NCI-H226 (cell line): ENCODE measurements around the gene RBBP5.

Source experiments
- DNase-seq: peaks from one replicate; pipeline ENCODE4 v3.0.0-alpha.2; 2015

RBBP5 gene

DNA sequence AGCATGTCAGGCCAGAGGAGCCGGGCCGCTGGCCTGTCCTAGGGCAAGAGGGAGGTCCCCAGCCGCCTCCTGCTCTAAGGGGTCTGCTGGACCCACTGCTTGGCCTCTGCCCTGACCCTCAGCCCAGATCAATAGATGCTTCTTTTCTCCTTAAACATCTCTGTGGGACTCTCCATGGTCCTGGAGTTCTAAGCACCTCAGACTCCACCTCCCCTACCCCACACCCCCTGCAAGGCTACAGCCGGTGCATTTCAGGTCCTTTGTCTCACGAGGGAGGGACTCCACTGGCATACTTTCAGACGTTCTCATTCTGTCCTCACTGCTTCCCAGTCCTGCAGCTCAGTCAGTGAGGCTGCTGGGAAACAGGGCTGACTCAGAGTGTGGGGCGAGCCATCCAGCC lies 67.8 kb downstream of the RBBP5 start:
- DNase-seq, result no peak

GRCh38 chr1:205053296-205053695 lies 68.5 kb downstream of the RBBP5 start:
- DNase-seq, result no peak

GRCh38 chr1:205052690-205053089 lies 69.1 kb downstream of the RBBP5 start:
- no peak for DNase-seq

DNA sequence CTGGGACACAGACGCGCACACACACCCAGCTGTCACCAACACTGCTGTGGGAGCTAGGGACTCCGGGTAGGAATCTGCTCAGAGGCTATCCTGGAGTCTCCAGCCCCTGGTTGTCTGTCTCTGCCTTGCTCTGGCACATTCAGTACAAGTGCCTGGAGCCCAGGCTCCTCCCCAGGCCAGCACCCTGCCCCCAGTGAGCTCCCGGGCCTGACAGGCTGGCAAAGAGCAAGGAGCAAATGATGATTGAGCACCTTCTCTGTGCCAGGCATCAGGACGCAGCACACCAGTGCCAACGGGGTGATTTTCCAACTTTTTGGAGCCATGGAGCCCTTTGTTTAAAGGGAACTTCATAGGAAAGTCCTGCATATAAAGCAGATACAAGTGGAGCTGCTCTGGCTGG lies 72.3 kb downstream of the RBBP5 start:
- DNase-seq, result no peak

DNA sequence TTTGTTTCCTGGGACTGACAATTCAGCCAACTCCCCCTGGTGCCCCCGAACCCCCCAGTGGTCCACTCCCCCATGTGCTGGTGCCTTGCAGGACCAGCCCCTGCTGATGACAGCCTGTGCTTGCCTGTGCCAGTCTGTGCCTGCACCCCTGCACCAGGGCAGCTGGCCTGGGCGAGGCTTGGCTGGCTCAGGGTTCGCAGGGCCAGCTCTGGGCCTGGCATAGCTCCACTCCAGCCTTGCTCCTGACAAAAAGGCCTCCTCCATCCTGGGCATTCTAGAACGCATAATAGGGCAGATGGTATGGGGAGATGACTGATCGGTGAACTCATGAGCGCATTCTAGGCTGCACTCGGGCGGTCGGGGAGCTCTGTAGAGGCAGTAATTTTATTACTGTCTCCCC lies 73.4 kb downstream of the RBBP5 start:
- no peak for DNase-seq

GRCh38 chr1:205047764-205048231 lies 74.0 kb downstream of the RBBP5 start:
- DNase-seq, result no peak

- no peak for DNase-seq
Measured at GRCh38 chr1:205046870-205047269, 74.9 kb downstream of the RBBP5 start.

DNA sequence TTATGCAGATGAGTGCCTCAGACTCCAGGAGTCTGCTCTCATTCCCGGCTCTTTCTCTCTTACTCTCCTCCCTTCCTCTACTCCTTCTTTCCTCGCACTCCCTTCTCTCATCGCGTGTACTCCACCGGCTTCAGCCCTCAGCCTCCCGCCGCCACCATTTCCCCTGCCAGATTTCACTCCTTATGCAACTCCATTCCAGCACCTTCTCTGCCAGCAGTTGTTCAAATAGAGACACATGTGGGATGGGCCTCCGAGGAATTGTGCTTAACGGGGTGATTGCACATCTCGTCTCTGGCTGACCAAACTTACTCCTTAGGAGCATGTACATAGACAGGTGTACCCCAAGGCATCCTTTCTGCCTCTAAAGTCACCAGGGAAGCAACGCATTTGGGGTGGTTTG lies 76.6 kb downstream of the RBBP5 start:
- DNase-seq, result no peak

GRCh38 chr1:205044741-205045140 lies 77.0 kb downstream of the RBBP5 start:
- DNase-seq, result no peak

DNA sequence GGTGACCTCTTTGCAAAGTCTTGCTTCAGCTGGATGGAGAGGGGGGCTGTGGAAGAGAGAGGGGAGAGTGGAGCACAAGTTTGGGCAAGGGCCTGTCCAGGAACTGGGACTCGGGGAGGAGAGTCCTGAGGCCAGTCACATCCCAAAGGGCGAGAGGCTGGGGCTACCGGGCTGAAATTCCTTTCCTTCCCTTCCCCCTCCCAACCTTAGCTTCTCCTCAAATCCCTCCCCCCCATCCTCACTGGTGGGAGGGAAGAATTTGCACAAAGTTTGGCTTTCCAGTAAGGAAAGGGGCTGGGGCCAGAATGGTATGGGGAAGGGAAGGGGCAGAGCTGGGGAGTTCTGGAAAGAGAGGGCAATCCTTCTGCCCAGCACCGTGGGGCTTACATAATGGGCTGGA lies 77.9 kb downstream of the RBBP5 start:
- no peak for DNase-seq

GRCh38 chr1:205042911-205043806 lies 78.6 kb downstream of the RBBP5 start, which contains the start of gene CNTN2:
CNTN2 (plus strand) TSS chr1:205043212; CDS start chr1:205053186, 9,974 bp downstream.
- DNase-seq, result no peak

- DNase-seq, result no peak
Measured at GRCh38 chr1:205041998-205042910, 79.5 kb downstream of the RBBP5 start.

- DNase-seq, result no peak
Measured at GRCh38 chr1:205041001-205041715, 80.6 kb downstream of the RBBP5 start.

- no peak for DNase-seq
Measured at GRCh38 chr1:205038132-205038786, 83.5 kb downstream of the RBBP5 start.

DNA sequence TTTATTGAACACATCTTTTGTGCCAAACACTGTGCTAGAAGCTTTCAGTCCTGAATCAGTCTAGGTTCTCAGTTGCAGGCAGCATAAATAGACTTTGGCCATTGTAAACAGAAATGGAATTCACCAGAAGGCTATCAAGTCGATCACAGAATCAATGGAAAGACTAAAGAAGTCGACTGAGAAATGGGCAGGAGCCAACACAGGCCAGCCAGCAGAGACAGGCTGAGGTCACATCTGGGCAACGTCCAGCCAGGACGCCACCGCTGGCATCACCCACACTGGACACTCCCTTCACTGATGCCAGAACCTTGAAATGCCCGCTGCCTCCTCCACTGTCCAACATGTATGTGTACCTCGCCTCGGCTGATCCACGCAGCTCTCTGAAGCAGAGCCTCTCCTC lies 84.2 kb downstream of the RBBP5 start:
- no peak for DNase-seq
